ENCODE data around the gene PHLPP1. TPM values are rescaled to one million over a fixed set of nuclear protein-coding genes. Genes with fewer than 3 reads are reported as not detected.
"Not testable (repeated sequence)": the region's sequence is repeated elsewhere in the genome, so short reads cannot be mapped to it uniquely, and the experiment has no call there.

The PHLPP1 gene
- total RNA-seq, 1 donor from 2014 or later = 18.6 TPM

DNA sequence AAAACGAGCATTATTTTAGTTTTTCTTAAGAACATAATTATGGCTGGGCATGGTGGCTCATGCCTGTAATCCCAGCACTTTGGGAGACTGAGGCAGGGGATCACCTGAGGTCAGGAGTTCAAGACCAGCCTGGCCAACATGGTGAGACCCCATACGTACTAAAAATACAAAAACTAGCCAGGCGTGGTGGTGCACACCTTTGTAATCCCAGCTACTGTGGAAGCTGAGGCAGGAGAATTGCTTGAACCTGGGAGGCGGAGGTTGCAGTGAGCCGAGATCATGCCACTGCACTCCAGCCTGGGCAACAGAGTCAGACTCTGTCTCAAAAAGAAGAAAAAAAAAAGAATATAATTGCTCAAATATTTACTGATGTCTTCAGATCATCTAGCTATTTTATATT lies 25.3 kb downstream of the PHLPP1 start:
- ATAC-seq; DNase-seq (ENCODE audit: low spot score): not testable (repeated sequence)

- ATAC-seq (peak; percentile 76), DNase-seq (ENCODE audit: low spot score) (no peak)
Measured at GRCh38 chr18:62741118-62741566, 25.8 kb downstream of the PHLPP1 start.

DNA sequence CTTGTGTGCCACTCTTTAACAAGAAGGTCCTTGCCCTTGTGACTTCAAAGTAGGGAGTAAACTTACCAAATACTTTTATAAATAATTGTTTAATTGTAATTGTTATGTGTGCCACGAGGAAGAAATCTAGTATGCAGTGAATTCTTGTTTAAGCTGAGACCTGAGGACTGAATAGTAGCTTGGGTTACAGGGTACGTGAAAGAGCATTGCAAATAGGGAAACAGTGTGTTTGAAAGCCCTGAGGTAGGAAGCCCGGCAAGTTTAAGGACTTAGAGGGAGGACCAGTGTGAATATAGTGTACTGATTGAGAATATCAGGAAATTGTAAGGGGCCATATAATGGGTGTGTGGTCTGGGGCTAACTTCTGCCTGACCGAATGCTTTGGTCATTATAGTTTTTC lies 26.2 kb downstream of the PHLPP1 start:
- ATAC-seq (peak; percentile 49), DNase-seq (ENCODE audit: low spot score) (no peak)

GRCh38 chr18:62744076-62744968 lies 29.0 kb downstream of the PHLPP1 start:
- DNase-seq (ENCODE audit: low spot score) = no peak
- ATAC-seq = peak; percentile 34

GRCh38 chr18:62745089-62745751 lies 29.9 kb downstream of the PHLPP1 start:
- DNase-seq (ENCODE audit: low spot score) (no peak), ATAC-seq (peak; percentile 41)

- ATAC-seq = no peak
- no peak for DNase-seq (ENCODE audit: low spot score)
Measured at GRCh38 chr18:62749389-62749788, 34.0 kb downstream of the PHLPP1 start.

DNA sequence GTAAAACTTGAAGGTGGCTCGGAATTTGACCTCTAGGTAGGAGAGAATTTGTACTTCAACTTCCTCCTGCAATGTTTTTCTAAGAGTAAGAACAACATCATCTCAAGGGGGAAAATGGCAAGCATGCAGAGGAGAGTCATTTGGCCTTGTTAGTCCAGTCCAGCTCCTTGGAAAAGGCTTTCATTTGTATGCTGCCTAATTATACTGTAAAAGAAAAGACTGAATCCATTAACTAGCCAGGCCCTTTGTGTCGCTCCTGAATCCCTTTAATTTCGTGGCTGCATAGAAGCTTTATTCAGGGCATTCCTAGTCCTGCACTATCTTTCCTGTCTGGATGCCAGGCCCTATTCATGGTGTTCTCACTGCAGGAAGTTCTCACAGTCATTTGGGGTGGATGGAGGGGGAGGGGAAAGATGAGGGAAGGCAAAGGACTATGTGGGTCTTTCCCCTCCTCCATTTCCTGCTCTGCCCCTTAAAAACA lies 36.0 kb downstream of the PHLPP1 start:
- DNase-seq (ENCODE audit: low spot score) (no peak), ATAC-seq (peak; percentile 44)

DNA sequence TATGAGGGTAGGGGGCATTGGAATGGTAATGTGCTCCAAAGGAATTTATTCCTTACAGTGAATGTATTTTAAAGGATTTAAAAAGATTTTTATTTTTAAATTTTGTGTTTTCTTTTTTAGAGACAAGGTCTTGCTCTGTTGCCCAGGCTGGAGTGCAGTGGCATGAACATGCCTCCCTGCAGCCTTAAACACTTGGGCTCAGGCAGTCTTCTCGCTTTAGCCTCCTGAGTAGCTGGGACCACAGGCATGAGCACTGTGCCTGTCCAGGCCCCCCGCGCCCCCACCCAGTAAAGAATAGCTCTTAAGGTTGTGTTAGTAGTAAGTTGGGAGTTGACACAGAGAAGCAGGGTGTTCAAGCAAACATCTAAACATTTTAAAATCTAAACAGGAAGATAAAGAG lies 36.6 kb downstream of the PHLPP1 start:
- ATAC-seq (no peak), DNase-seq (ENCODE audit: low spot score) (no peak)

DNA sequence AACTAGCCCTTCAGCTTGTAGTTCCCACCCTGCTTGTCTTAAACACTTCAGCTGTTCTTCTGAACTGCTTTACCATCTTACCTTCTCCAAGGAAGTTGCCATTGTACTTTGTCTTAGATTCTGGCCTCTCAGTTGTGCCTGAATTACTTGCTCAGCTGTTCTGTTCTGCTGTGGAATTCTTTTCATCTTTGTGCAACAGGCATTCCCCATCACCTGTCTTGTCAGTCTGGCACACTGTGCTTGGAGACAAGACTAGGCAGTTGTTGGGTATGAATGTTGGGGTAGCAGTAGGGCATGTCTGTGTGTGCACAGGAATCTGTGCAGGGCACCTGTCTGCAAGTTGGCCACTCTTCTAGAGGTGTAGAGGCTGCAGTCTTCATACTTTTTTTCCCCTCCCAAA lies 38.7 kb downstream of the PHLPP1 start:
- ATAC-seq (no peak), DNase-seq (ENCODE audit: low spot score) (no peak)

DNA sequence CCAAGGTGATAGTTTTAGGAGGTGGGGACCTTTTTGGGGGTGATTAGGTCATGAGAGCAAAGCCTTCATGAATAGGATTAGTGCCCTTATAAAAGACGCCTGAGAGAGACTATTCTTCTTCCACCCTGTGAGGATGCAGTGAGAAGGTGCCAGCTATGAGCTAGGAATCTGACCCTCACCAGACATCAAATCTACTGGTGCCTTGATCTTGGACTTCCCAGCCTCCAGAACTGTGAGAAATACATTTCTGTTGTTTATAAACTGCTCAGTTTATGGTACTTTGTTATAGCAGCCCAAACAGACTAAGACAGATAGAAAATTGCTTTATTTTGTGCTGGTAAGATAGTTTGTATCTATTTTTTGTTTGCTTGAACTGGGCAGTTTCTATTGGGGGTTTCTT lies 40.1 kb downstream of the PHLPP1 start:
- no peak for DNase-seq (ENCODE audit: low spot score)
- no peak for ATAC-seq

- no peak for DNase-seq (ENCODE audit: low spot score)
- ATAC-seq = peak; percentile 30
Measured at GRCh38 chr18:62755946-62756345, 40.6 kb downstream of the PHLPP1 start.

DNA sequence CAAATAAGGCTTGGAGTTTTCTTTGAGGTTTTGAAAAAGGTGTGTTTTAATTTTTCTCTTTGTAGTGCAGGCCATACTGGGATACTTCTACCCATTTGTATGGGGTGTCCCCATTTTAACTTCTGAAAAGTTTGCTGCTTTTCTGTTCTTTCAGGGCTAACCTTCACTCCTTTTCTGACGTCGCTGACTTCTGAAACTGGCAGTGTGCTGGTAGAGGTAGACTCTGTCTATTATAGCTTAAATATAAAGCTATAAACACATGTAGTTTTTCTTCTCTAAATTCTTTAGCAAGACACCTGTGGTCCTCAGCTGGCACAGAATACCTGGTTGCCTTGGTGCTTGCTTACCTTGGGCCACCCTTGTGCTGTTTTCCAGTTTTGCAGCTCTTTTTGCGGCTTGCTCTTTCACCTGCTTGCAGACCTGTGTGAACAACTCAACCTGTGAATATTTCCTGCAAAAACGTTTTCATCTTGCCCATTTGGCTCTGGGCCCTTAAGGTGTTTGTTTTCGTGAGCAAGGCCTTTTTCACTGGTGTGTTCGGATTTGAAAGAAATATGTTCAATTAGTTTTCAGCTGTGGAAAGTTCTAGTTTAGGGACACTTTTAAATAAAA lies 42.2 kb downstream of the PHLPP1 start:
- DNase-seq (ENCODE audit: low spot score) (no peak), ATAC-seq (peak; percentile 57)

DNA sequence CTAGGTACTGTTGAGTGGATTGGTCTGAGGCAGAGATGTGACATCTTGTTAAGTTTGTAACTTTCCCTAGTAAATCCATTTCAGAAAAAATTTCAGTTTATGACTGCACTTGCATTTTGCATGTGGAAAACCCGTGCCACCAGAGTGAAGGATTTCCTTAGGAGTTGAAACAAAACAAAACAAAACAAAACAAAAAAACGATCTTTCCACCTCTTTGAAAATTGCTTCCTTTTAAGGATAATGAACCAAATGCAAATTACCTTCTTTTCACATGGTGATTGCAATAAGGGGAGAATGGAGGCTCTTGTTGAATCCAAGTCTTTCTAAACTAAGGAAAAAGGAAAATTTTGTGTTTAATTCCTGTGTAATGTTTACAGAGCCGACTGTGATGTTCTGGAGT lies 43.2 kb downstream of the PHLPP1 start:
- no peak for ATAC-seq
- no peak for DNase-seq (ENCODE audit: low spot score)

DNA sequence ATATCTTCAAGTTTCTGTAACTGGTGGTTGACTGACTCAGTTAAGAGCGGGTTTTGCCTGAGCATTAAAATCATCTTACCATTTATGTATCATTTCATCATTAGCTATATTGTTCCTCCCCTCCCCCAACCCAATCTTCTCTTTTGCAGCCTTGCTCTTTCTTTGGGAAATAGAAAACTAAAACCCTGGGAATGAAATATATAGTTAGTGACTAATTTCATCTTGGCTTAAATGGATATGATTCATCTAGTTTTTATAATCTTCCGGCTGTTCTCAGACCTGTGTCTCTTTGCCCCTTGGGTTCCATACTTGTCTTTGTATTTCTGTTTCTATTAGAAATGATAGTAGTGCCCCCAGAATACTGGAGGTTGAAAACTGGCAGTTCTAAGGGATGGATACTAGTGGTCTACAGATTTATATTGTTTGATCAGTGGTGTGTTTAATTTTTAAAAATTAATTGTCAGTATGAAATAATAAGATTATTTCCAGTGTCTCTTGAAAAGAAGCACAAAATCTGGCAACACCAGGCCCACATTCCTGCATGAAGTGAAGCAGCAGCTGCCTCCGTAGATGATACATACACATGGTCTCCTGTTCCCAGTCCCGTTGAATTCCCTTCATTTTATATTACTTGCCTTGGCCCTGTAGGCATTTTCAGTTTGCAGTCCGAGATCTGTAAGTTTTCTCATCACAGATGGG lies 44.5 kb downstream of the PHLPP1 start:
- DNase-seq (ENCODE audit: low spot score) (no peak), ATAC-seq (no peak)

DNA sequence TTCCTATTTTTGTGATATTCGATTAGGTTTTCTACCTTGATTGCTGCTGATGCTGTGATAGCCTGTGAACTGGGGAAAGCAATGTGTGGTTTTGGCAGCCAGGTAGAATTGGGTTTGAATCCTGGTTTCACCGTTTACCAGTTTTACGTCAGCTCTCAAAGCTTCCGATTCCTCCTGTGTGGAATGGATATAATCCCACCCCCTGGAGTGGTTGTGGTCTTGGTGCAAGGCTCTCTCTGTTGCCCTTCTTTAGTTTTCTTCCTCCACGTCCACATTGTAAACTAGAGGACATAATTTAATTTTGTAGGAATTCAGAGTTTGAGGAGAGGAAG lies 45.0 kb downstream of the PHLPP1 start:
- ATAC-seq = no peak

DNA sequence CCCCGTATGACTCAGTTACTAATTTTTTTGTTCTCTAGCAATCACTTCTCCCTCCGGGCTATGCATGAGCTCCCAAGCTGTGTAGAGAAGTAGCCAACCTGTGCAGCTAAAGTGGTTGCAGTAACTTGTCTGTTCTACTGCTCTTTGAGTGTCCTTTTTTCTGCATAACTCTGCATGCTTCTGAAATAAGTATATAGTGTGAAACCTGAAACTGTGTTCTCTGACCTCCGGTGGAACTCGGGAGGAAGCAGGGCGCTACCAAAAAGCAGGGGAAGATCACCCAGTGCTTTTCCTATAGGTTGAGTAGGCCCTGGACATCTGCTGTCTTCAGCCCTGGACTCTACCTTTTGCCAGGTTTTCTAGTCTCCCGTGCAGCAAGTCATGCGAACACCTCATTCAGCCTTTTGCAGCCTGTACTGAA lies 47.8 kb downstream of the PHLPP1 start:
- ATAC-seq (no peak), DNase-seq (ENCODE audit: low spot score) (no peak)

More for the DNA sequence above, 45.0 kb downstream of the PHLPP1 start:
- no peak for DNase-seq (ENCODE audit: low spot score)

DNA sequence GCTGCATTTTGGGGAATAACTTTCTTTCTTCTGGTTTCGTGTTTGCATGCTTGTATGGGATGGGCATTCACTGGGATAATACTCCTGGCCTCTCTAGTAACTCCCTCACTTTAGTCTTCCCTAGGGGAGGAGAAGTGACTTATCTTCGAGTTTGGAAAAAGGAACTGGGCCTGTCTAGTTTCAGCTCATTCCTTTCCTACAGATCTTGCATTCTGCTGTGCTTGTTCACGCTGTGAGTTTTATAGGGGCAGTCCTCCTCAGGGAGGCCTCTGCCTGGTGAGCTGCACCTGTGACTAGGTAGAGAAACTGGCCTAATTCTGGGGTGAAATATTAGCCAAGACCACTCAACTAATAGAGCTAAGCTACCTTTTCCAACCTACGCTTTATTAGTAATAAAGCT lies 50.9 kb downstream of the PHLPP1 start:
- no peak for DNase-seq (ENCODE audit: low spot score)
- ATAC-seq = no peak

- ATAC-seq (no peak), DNase-seq (ENCODE audit: low spot score) (no peak)
Measured at GRCh38 chr18:62767321-62767720, 52.0 kb downstream of the PHLPP1 start.

- peak; percentile 65 for ATAC-seq
Measured at GRCh38 chr18:62767836-62768557, 52.7 kb downstream of the PHLPP1 start.

GRCh38 chr18:62768558-62768943 lies 53.2 kb downstream of the PHLPP1 start:
- no peak for ATAC-seq
- DNase-seq (ENCODE audit: low spot score) = no peak

More at GRCh38 chr18:62767836-62768557, 52.7 kb downstream of the PHLPP1 start:
- DNase-seq (ENCODE audit: low spot score) = no peak

All from left lobe of liver (tissue), 2 donors.